ENCODE results near the gene METRNL.
"Not testable (repeated sequence)": the region's sequence is repeated elsewhere in the genome, so short reads cannot be mapped to it uniquely, and the experiment has no call there.

Gene METRNL

GRCh38 chr17:83052241-83052564 lies 27.2 kb upstream of the METRNL start:
- DNase-seq (ENCODE audit: low read depth, low spot score) = no peak

GRCh38 chr17:83053021-83053681 lies 26.3 kb upstream of the METRNL start:
- no peak for DNase-seq (ENCODE audit: low read depth, low spot score)

GRCh38 chr17:83053739-83054451 lies 25.5 kb upstream of the METRNL start:
- no peak for DNase-seq (ENCODE audit: low read depth, low spot score)

- DNase-seq (ENCODE audit: low read depth, low spot score) = no peak
Measured at GRCh38 chr17:83054518-83055125, 24.8 kb upstream of the METRNL start.

- not testable (repeated sequence) for DNase-seq (ENCODE audit: low read depth, low spot score)
Measured at GRCh38 chr17:83055176-83055575, 24.2 kb upstream of the METRNL start.

- no peak for DNase-seq (ENCODE audit: low read depth, low spot score)
Measured at GRCh38 chr17:83055911-83056582, 23.4 kb upstream of the METRNL start.

- no peak for DNase-seq (ENCODE audit: low read depth, low spot score)
Measured at GRCh38 chr17:83056583-83057396, 22.6 kb upstream of the METRNL start.

- DNase-seq (ENCODE audit: low read depth, low spot score) = no peak
Measured at GRCh38 chr17:83057397-83057761, 22.0 kb upstream of the METRNL start.

- no peak for DNase-seq (ENCODE audit: low read depth, low spot score)
Measured at GRCh38 chr17:83057793-83058265, 21.6 kb upstream of the METRNL start.

GRCh38 chr17:83058266-83058798 lies 21.1 kb upstream of the METRNL start:
- DNase-seq (ENCODE audit: low read depth, low spot score) = no peak

- no peak for DNase-seq (ENCODE audit: low read depth, low spot score)
Measured at GRCh38 chr17:83061586-83061985, 17.8 kb upstream of the METRNL start.

GRCh38 chr17:83062011-83062817 lies 17.2 kb upstream of the METRNL start:
- DNase-seq (ENCODE audit: low read depth, low spot score) = no peak

GRCh38 chr17:83062818-83063671 lies 16.4 kb upstream of the METRNL start:
- DNase-seq (ENCODE audit: low read depth, low spot score) = no peak

GRCh38 chr17:83064021-83064731 lies 15.2 kb upstream of the METRNL start:
- DNase-seq (ENCODE audit: low read depth, low spot score) = no peak

- no peak for DNase-seq (ENCODE audit: low read depth, low spot score)
Measured at GRCh38 chr17:83064732-83065659, 14.4 kb upstream of the METRNL start.

- no peak for DNase-seq (ENCODE audit: low read depth, low spot score)
Measured at GRCh38 chr17:83065660-83066542, 13.5 kb upstream of the METRNL start.

GRCh38 chr17:83066543-83066890 lies 12.9 kb upstream of the METRNL start:
- not testable (repeated sequence) for DNase-seq (ENCODE audit: low read depth, low spot score)
